ENCODE results near the gene PCBD1. TPM values are rescaled to one million over a fixed set of nuclear protein-coding genes. Genes with fewer than 3 reads are reported as not detected.

Gene PCBD1
- total and polyA plus RNA-seq, 2 experiments from 2014 or later = 33.3 to 78.5 TPM

- TF ChIP-seq ZNF462 (CRISPR knock-in tag; IDR thresholded peaks at IDR 0.05) = no peak
- TF ChIP-seq CREB1 (CRISPR knock-in tag; IDR thresholded peaks at IDR 0.05; ENCODE audit: low read depth) = no peak
- no peak for TF ChIP-seq EZH2 (IDR thresholded peaks at IDR 0.05; ENCODE audit: low read depth, unreplicated experiment)
Observed at GRCh38 chr10:70935631-70936030, 47.3 kb upstream of the PCBD1 start (continued).

GRCh38 chr10:70935125-70935625, 46.8 kb upstream of the PCBD1 start:
- H3K36me3 Mint-ChIP-seq (ENCODE audit: low read depth) = no peaks in the 10 kb centered on the region
- no peak for DNase-seq (ENCODE audit: low spot score)
- no peak overlapping the region for H3K27ac ChIP-seq (ENCODE audit: low read depth)
- H3K9me2 ChIP-seq (ENCODE audit: insufficient read depth) = no peaks in the 10 kb centered on the region
- H3K4me1 Mint-ChIP-seq = 0 out of 3 replicates have a peak, but pooled peaks cover 2% of the 10 kb centered on the region
- H3F3A ChIP-seq (replicated peaks; ENCODE audit: low read depth) = no peaks in the 10 kb centered on the region
- H3K27ac Mint-ChIP-seq = no peak overlapping the region
- H3K27me3 Mint-ChIP-seq (ENCODE audit: insufficient read depth, low read depth, poor library complexity) = peaks cover 2% of the 10 kb centered on the region
- ATAC-seq = no peak
- no peaks in the 10 kb centered on the region for H3K27me3 ChIP-seq (ENCODE audit: insufficient read depth)
- no peaks in the 10 kb centered on the region for H3K9me3 Mint-ChIP-seq
- TF ChIP-seq EZH2phosphoT487 (IDR thresholded peaks at IDR 0.05; ENCODE audit: unreplicated experiment) = no peak
- H3K4me2 ChIP-seq = no peak overlapping the region
- no peaks in the 10 kb centered on the region for H3K4me1 ChIP-seq (ENCODE audit: insufficient read depth)
- H4K20me1 ChIP-seq (replicated peaks; ENCODE audit: insufficient read depth) = no peaks in the 10 kb centered on the region
- H2AFZ ChIP-seq = no peak overlapping the region
- H3K4me3 Mint-ChIP-seq = no peak overlapping the region
- H3K4me3 ChIP-seq = no peak overlapping the region
- no peaks in the 10 kb centered on the region for H3K79me2 ChIP-seq (replicated peaks; ENCODE audit: insufficient read depth)
- H3K36me3 ChIP-seq (ENCODE audit: insufficient read depth) = no peaks in the 10 kb centered on the region

GRCh38 chr10:70934701-70935100, 46.3 kb upstream of the PCBD1 start:
- no peaks in the 10 kb centered on the region for H3K36me3 Mint-ChIP-seq (ENCODE audit: low read depth)
- ATAC-seq (no peak), DNase-seq (ENCODE audit: low spot score) (no peak)
- Histone ChIP-seq H4K20me1 (replicated peaks; ENCODE audit: insufficient read depth) (no peaks in the 10 kb centered on the region), H3K9me2 (ENCODE audit: insufficient read depth) (no peaks in the 10 kb centered on the region), H3K79me2 (replicated peaks; ENCODE audit: insufficient read depth) (no peaks in the 10 kb centered on the region), H3K36me3 (ENCODE audit: insufficient read depth) (no peaks in the 10 kb centered on the region), H3K27me3 (ENCODE audit: insufficient read depth) (no peaks in the 10 kb centered on the region), H3K4me2 (no peak overlapping the region), H2AFZ (no peak overlapping the region), H3K4me1 (ENCODE audit: insufficient read depth) (no peaks in the 10 kb centered on the region), H3F3A (replicated peaks; ENCODE audit: low read depth) (no peaks in the 10 kb centered on the region), H3K4me3 (no peak overlapping the region), H3K27ac (ENCODE audit: low read depth) (no peak overlapping the region)
- H3K27me3 Mint-ChIP-seq (ENCODE audit: insufficient read depth, low read depth, poor library complexity) = peaks cover 2% of the 10 kb centered on the region
- no peak overlapping the region for H3K27ac Mint-ChIP-seq
- H3K4me1 Mint-ChIP-seq = 0 out of 3 replicates have a peak, but pooled peaks cover 2% of the 10 kb centered on the region
- H3K9me3 Mint-ChIP-seq = no peaks in the 10 kb centered on the region
- H3K4me3 Mint-ChIP-seq = no peak overlapping the region
- TF ChIP-seq STAT1 (IDR thresholded peaks at IDR 0.05; ENCODE audit: unreplicated experiment) (no peak), EZH2 (IDR thresholded peaks at IDR 0.05; ENCODE audit: low read depth, unreplicated experiment) (no peak), ETS1 (IDR thresholded peaks at IDR 0.05) (no peak), POLR2AphosphoS5 (IDR thresholded peaks at IDR 0.05; ENCODE audit: low read depth) (no peak), EZH2phosphoT487 (IDR thresholded peaks at IDR 0.05; ENCODE audit: unreplicated experiment) (no peak)

Data from GM23338 (cell line).